ENCODE data around the gene WHRN. TPM values are rescaled to one million over a fixed set of nuclear protein-coding genes. Genes with fewer than 3 reads are reported as not detected.

The WHRN gene
- total RNA-seq, 1 donor from 2014 or later, result 11.9 TPM

GRCh38 chr9:114409842-114410241 is 95.4 kb downstream of the WHRN start:
- TF ChIP-seq, protein P1, sequence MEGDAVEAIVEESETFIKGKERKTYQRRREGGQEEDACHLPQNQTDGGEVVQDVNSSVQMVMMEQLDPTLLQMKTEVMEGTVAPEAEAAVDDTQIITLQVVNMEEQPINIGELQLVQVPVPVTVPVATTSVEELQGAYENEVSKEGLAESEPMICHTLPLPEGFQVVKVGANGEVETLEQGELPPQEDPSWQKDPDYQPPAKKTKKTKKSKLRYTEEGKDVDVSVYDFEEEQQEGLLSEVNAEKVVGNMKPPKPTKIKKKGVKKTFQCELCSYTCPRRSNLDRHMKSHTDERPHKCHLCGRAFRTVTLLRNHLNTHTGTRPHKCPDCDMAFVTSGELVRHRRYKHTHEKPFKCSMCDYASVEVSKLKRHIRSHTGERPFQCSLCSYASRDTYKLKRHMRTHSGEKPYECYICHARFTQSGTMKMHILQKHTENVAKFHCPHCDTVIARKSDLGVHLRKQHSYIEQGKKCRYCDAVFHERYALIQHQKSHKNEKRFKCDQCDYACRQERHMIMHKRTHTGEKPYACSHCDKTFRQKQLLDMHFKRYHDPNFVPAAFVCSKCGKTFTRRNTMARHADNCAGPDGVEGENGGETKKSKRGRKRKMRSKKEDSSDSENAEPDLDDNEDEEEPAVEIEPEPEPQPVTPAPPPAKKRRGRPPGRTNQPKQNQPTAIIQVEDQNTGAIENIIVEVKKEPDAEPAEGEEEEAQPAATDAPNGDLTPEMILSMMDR (IDR thresholded peaks at IDR 0.05; ENCODE audit: unreplicated experiment), result no peak
- no peak overlapping the region for H3K27ac Mint-ChIP-seq
- H3K9me3 Mint-ChIP-seq (ENCODE audit: low read depth), result no peaks in the 10 kb centered on the region
- DNase-seq (ENCODE audit: low spot score, unreplicated experiment), result no peak
- H3K36me3 Mint-ChIP-seq (ENCODE audit: insufficient read depth), result no peaks in the 10 kb centered on the region
- peaks cover 1% of the 10 kb centered on the region for H3K4me1 Mint-ChIP-seq (ENCODE audit: low read depth)
- peaks cover 11% of the 10 kb centered on the region for H3K27me3 Mint-ChIP-seq
- no peak overlapping the region for H3K4me3 Mint-ChIP-seq (ENCODE audit: low read depth)

GRCh38 chr9:114409103-114409780 is 96.0 kb downstream of the WHRN start:
- Mint-ChIP-seq H3K27ac (no peak overlapping the region), H3K4me3 (ENCODE audit: low read depth) (no peak overlapping the region), H3K36me3 (ENCODE audit: insufficient read depth) (no peaks in the 10 kb centered on the region), H3K4me1 (ENCODE audit: low read depth) (peaks cover 1% of the 10 kb centered on the region), H3K9me3 (ENCODE audit: low read depth) (no peaks in the 10 kb centered on the region), H3K27me3 (peaks cover 11% of the 10 kb centered on the region)
- DNase-seq (ENCODE audit: low spot score, unreplicated experiment), result no peak
- TF ChIP-seq, protein P1 (IDR thresholded peaks at IDR 0.05; ENCODE audit: unreplicated experiment), result no peak

DNA sequence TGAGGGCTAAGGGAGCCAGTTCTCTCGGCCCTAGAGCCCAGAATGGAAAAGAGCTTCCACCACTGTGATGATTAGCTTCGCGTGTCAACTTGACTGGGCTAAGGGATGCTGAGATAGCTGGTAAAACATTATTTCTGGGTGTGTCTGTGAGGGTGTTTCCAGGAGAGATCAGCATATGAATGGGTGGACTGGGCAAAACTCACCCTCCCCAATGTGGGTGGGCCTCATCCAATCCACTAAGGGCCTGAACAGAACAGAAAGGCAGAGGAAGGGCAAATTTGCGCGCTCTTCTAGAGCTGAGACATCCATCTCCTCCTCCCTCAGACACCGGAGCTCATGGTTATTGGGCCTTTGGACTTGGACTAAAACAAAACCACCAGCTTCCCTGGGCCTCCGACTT is 96.6 kb downstream of the WHRN start:
- Mint-ChIP-seq H3K27me3 (peaks cover 11% of the 10 kb centered on the region), H3K4me3 (ENCODE audit: low read depth) (no peak overlapping the region), H3K36me3 (ENCODE audit: insufficient read depth) (no peaks in the 10 kb centered on the region), H3K4me1 (ENCODE audit: low read depth) (peaks cover 1% of the 10 kb centered on the region), H3K27ac (no peak overlapping the region), H3K9me3 (ENCODE audit: low read depth) (no peaks in the 10 kb centered on the region)
- TF ChIP-seq, protein P1 (IDR thresholded peaks at IDR 0.05; ENCODE audit: unreplicated experiment), result no peak
- DNase-seq (ENCODE audit: low spot score, unreplicated experiment), result no peak

- TF ChIP-seq, protein P1 (IDR thresholded peaks at IDR 0.05; ENCODE audit: unreplicated experiment), result no peak
- DNase-seq (ENCODE audit: low spot score, unreplicated experiment), result no peak
- Mint-ChIP-seq H3K4me3 (ENCODE audit: low read depth) (no peak overlapping the region), H3K36me3 (ENCODE audit: insufficient read depth) (no peaks in the 10 kb centered on the region), H3K9me3 (ENCODE audit: low read depth) (no peaks in the 10 kb centered on the region), H3K27ac (no peak overlapping the region), H3K27me3 (peaks cover 8% of the 10 kb centered on the region), H3K4me1 (ENCODE audit: low read depth) (peaks cover 1% of the 10 kb centered on the region)
Observed at GRCh38 chr9:114407889-114408288, 97.4 kb downstream of the WHRN start.

DNA sequence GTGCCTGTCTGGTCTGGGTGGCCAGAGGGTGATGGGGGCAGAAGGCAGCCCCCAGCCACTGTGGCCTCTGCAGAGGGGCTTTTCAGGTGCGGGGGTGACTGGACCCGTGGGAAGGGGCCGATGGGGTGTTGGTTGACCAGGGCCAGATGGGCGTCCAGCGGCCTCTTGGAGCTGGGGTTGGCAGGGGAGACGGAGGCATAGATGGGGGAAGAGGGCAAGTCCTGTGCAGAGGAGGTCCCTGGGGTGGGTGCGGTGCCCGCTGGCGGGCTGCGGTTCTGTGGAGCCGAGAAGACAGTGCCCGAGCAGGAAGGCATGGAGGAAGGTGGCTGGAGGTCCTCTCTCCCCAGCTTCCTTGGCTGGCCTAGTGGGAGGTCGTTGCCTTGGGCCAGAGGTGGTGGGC is 98.8 kb downstream of the WHRN start:
- TF ChIP-seq, protein P1 (IDR thresholded peaks at IDR 0.05; ENCODE audit: unreplicated experiment), result no peak
- peaks cover 1% of the 10 kb centered on the region for H3K4me1 Mint-ChIP-seq (ENCODE audit: low read depth)
- DNase-seq (ENCODE audit: low spot score, unreplicated experiment), result no peak
- peaks cover 8% of the 10 kb centered on the region for H3K27me3 Mint-ChIP-seq
- H3K9me3 Mint-ChIP-seq (ENCODE audit: low read depth), result no peaks in the 10 kb centered on the region
- H3K4me3 Mint-ChIP-seq (ENCODE audit: low read depth), result no peak overlapping the region
- peaks cover 2% of the 10 kb centered on the region for H3K36me3 Mint-ChIP-seq (ENCODE audit: insufficient read depth)
- H3K27ac Mint-ChIP-seq, result no peak overlapping the region
